Measurements from ENCODE around the gene OSCP1.
A peak's percentile ranks its signal among the peaks of the same experiment; 100 is the strongest.

DNA sequence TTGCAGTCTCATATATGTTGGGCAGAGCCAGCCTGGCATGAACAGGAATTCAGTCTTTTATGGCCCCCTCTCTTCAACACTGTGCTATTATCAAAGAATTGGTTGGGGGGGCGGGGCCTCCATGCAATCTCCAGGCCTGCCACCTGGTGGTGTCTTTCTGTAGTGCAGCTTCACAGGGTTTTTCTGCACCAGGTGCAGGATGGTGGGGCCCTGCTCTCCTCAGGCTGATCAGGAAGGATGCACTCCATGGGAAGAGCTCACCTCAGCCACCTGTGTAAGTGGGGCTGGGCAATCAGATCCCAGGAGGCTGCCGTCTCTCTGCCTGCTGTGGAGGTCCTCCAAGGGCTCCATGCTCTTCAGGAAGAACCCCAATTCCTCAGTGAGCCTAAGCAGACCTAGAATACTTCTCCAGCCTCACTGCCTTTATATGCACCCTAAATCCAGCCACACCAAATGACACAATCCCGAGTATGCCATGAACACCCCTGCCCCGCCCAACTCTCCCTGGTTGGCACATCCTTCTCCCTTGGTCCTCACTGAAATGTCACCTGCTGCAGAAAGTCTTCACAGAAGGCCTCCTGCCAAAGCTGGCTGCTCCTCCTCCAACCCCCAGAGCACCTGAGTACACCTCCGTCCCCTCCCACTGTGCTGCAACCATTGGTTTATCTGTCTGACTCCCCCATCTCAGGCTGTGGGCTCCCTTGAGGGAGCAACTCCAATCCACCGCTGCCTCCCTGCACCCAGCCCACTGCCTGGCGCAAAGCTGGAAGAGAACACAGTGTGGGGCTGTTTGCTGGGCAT, 81.0 kb downstream of the OSCP1 start:
- TF ChIP-seq, protein P1, sequence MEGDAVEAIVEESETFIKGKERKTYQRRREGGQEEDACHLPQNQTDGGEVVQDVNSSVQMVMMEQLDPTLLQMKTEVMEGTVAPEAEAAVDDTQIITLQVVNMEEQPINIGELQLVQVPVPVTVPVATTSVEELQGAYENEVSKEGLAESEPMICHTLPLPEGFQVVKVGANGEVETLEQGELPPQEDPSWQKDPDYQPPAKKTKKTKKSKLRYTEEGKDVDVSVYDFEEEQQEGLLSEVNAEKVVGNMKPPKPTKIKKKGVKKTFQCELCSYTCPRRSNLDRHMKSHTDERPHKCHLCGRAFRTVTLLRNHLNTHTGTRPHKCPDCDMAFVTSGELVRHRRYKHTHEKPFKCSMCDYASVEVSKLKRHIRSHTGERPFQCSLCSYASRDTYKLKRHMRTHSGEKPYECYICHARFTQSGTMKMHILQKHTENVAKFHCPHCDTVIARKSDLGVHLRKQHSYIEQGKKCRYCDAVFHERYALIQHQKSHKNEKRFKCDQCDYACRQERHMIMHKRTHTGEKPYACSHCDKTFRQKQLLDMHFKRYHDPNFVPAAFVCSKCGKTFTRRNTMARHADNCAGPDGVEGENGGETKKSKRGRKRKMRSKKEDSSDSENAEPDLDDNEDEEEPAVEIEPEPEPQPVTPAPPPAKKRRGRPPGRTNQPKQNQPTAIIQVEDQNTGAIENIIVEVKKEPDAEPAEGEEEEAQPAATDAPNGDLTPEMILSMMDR (IDR thresholded peaks at IDR 0.05 in 8 of 11, conservative IDR thresholded peaks at IDR 0.05 in 3 of 11), result peak; percentile 88 to 98 (median 95)
- no peak for TF ChIP-seq POLR2A (IDR thresholded peaks at IDR 0.05)
